K562 (cell line): ENCODE results near the gene AVPI1. TPM values are rescaled to one million over a fixed set of nuclear protein-coding genes. Genes with fewer than 3 reads are reported as not detected.

ENCODE experiments used
- CHD2 ChIP-seq: IDR thresholded peaks from 2 replicates; pipeline ENCODE4 v1.6.1; 2011; ENCODE audit warnings: low read depth, low read length
- CXXC5 ChIP-seq: fragments of 250-450 bp; sonication (Bioruptor Pico); IDR thresholded peaks from 2 replicates; pipeline ENCODE4 v1.8.0; 2022; ENCODE audit warnings: inconsistent platforms, mild to moderate bottlenecking, moderate library complexity
- PTTG1 ChIP-seq: fragments of 450-650 bp; IDR thresholded peaks from 2 replicates; pipeline ENCODE4 v1.6.1; 2016; ENCODE audit warnings: low read depth, mild to moderate bottlenecking, missing genetic modification characterization, missing compliant biosample characterization
- RBM15 ChIP-seq: fragments of 200-400 bp; formaldehyde crosslinking; IDR thresholded peaks from 2 replicates; pipeline ENCODE4 v1.6.1; 2018; ENCODE audit warnings: mild to moderate bottlenecking, low read length, moderate library complexity; ENCODE audit not compliant: insufficient read depth
- SAFB2 ChIP-seq: fragments of 200-400 bp; formaldehyde crosslinking; IDR thresholded peaks from 2 replicates; pipeline ENCODE4 v1.6.1; 2018; ENCODE audit warnings: borderline replicate concordance, low read length, low read depth, moderate library complexity; ENCODE audit not compliant: severe bottlenecking
- SAP30 ChIP-seq: fragments of 200-600 bp; sonication (generic); IDR thresholded peaks from 2 replicates; pipeline ENCODE4 v1.6.1; 2012; ENCODE audit warnings: borderline replicate concordance, low read depth, mild to moderate bottlenecking, moderate library complexity, low read length, control low read depth, inconsistent platforms; ENCODE audit not compliant: insufficient read depth, poor library complexity, severe bottlenecking
- SRSF3 ChIP-seq: fragments of 200-400 bp; formaldehyde crosslinking; IDR thresholded peaks from 2 replicates; pipeline ENCODE4 v1.6.1; 2016; ENCODE audit warnings: mild to moderate bottlenecking, low read length, moderate library complexity; ENCODE audit not compliant: insufficient read depth
- ZBTB40 ChIP-seq, 2 experiments: fragments of 450-650 bp in 1 of 2; sonication (generic) in 1 of 2; formaldehyde crosslinking in 1 of 2; IDR thresholded peaks; 2 replicates each; pipeline versions ENCODE4 v1.7.1 to v1.9.0; 2016 to 2022; ENCODE audit warnings: inconsistent platforms in 1 of 2, mild to moderate bottlenecking in 1 of 2, missing genetic modification reagents in 1 of 2
- ZBTB49 ChIP-seq: sonication (generic); formaldehyde crosslinking; IDR thresholded peaks from 2 replicates; pipeline ENCODE4 v1.8.0; 2022; ENCODE audit warnings: missing genetic modification reagents, mild to moderate bottlenecking, borderline replicate concordance
- ZNF311 ChIP-seq: fragments of 250-450 bp; sonication (Bioruptor Pico); IDR thresholded peaks from 2 replicates; pipeline ENCODE4 v1.4.0; 2020; ENCODE audit warnings: mild to moderate bottlenecking, moderate library complexity
- ZNF445 ChIP-seq: fragments of 250-450 bp; sonication (Bioruptor Pico); IDR thresholded peaks from 2 replicates; pipeline ENCODE4 v1.4.0; 2020; ENCODE audit warnings: low read depth, mild to moderate bottlenecking, moderate library complexity
- polyA plus RNA-seq, 8 experiments: library from polyadenylated mRNA; depleted of rRNA in 4 of 8; stranded (reverse) in 5 of 8; unstranded in 3 of 8; fragments of >200 nt; fragmentation: Nextera tagmentation in 2 of 8; fragmentation: Illumina TruSeq in 1 of 8; extraction: Ambion mirVana in 2 of 8; extraction: Trizol in 1 of 8; gene quantifications; 2 replicates each; pipeline versions ENCODE4 v1.2.1 to v1.2.3, GENCODE V29; 2011 to 2014; ENCODE audit warnings: inconsistent platforms in 1 of 8, missing spikeins in 1 of 8
- total RNA-seq, 7 experiments: library from RNA; depleted of rRNA in 6 of 7; stranded (reverse); fragments of >200 nt in 6 of 7; fragmentation: Illumina TruSeq in 2 of 7; extraction: Trizol in 2 of 7; gene quantifications; 2 replicates each; pipeline versions ENCODE4 v1.2.1 to v1.2.3, GENCODE V29; 2011 to 2021; ENCODE audit warnings: low replicate concordance in 1 of 7

AVPI1 gene
- total and polyA plus RNA-seq, 9 of the 15 experiments (the other 6 are each of a cell fraction or from before 2014, with no cell fraction given) = 0.90 to 10.4 (median 7.4) TPM

- TF ChIP-seq ZBTB40 (IDR thresholded peaks at IDR 0.05) (no peak), ZBTB40 (CRISPR knock-in tag; IDR thresholded peaks at IDR 0.05) (no peak), ZBTB49 (no peak), PTTG1 (no peak), RBM15 (no peak), CXXC5 (CRISPR knock-in tag) (no peak), ZNF445 (no peak), ZNF311 (CRISPR knock-in tag) (no peak), SRSF3 (no peak), SAP30 (no peak), CHD2 (no peak), SAFB2 (no peak)
Measured at GRCh38 chr10:97648562-97649404, 38.3 kb downstream of the AVPI1 start (continued).
